Chondrocyte (in vitro differentiated cells): ENCODE measurements around the gene PRODH2. TPM values are rescaled to one million over a fixed set of nuclear protein-coding genes. Genes with fewer than 3 reads are reported as not detected.
A peak's percentile ranks its signal among the peaks of the same experiment; 100 is the strongest.
"Not testable (repeated sequence)": the region's sequence is repeated elsewhere in the genome, so short reads cannot be mapped to it uniquely, and the experiment has no call there.

Experiments used
- DNase-seq: peaks from one replicate; pipeline ENCODE4 v3.0.0; 2021; ENCODE audit warnings: mixed read lengths, low spot score
- H3K27ac Mint-ChIP-seq: one replicate; pipeline ENCODE4 v1.8.0; 2021; ENCODE audit warnings: mild to moderate bottlenecking, moderate library complexity, mixed read lengths; ENCODE audit not compliant: unreplicated experiment
- H3K27me3 Mint-ChIP-seq: 2 replicates; pipeline ENCODE4 v1.8.0; 2021; ENCODE audit warnings: low read depth, mixed read lengths
- H3K36me3 Mint-ChIP-seq: 2 replicates; pipeline ENCODE4 v1.8.0; 2021; ENCODE audit warnings: low read depth, mixed read lengths
- H3K4me1 Mint-ChIP-seq: 2 replicates; pipeline ENCODE4 v1.8.0; 2021; ENCODE audit warnings: low read depth, mild to moderate bottlenecking, mixed read lengths
- H3K4me3 Mint-ChIP-seq: one replicate; pipeline ENCODE4 v1.8.0; 2021; ENCODE audit warnings: mild to moderate bottlenecking, moderate library complexity, mixed read lengths; ENCODE audit not compliant: unreplicated experiment
- H3K9me3 Mint-ChIP-seq: 2 replicates; pipeline ENCODE4 v1.8.0; 2021; ENCODE audit warnings: low read depth, mixed read lengths
- total RNA-seq: library from RNA; stranded (reverse); gene quantifications from 3 replicates; pipeline ENCODE4 v1.2.1, GENCODE V29; 2021
- TF ChIP-seq, protein P1 (sequence below): fragments of 200-600 bp; sonication (generic); IDR thresholded peaks from 2 replicates; pipeline ENCODE4 v1.5.0; 2021; ENCODE audit warnings: antibody characterized with exemption, mild to moderate bottlenecking, moderate library complexity

The PRODH2 gene
- total RNA-seq, 1 donor from 2014 or later: not detected

DNA sequence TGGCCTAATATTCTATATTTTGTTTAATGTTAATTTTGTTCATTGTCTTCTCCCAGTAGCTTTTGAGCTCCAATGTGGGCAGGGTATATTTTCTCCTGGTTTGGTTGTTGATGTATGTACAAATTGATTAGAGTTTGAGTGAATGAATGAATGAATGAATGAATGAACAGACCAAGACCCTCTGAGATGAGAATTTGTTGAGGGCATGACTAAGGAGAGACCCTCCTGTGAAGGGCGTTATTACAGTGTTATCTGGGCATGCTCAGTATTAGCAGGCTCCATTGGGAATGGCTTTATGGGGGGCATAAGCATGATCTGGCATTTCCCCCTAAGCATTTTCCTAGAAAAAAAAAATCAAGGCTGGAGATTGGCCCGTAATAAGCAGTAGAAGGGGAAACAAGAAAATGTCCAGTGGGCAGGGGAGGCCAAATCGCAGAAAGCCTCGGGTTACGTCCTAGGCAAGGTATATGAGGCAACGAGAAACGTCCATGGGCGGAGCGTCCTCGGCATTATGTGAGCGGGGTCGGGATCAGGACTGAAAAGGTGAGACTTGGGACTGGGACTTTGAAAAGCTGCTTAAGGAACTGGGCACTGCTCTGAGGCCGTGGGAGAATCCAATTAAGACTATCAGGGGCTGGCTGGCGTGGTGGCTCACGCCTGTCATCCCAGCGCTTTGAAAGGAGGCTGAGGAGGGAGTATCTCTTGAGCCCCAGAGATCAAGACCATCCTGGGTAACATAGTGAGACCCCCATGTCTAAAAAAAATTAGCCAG is 38.2 kb downstream of the PRODH2 start:
- TF ChIP-seq, protein P1, sequence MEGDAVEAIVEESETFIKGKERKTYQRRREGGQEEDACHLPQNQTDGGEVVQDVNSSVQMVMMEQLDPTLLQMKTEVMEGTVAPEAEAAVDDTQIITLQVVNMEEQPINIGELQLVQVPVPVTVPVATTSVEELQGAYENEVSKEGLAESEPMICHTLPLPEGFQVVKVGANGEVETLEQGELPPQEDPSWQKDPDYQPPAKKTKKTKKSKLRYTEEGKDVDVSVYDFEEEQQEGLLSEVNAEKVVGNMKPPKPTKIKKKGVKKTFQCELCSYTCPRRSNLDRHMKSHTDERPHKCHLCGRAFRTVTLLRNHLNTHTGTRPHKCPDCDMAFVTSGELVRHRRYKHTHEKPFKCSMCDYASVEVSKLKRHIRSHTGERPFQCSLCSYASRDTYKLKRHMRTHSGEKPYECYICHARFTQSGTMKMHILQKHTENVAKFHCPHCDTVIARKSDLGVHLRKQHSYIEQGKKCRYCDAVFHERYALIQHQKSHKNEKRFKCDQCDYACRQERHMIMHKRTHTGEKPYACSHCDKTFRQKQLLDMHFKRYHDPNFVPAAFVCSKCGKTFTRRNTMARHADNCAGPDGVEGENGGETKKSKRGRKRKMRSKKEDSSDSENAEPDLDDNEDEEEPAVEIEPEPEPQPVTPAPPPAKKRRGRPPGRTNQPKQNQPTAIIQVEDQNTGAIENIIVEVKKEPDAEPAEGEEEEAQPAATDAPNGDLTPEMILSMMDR: no peak
- Mint-ChIP-seq H3K36me3 (no peaks in the 10 kb centered on the region), H3K27ac (no peak overlapping the region), H3K4me1 (peaks cover 25% of the 10 kb centered on the region), H3K9me3 (no peaks in the 10 kb centered on the region), H3K4me3 (peak overlapping the region; percentile 79), H3K27me3 (no peaks in the 10 kb centered on the region)
- DNase-seq: no peak

DNA sequence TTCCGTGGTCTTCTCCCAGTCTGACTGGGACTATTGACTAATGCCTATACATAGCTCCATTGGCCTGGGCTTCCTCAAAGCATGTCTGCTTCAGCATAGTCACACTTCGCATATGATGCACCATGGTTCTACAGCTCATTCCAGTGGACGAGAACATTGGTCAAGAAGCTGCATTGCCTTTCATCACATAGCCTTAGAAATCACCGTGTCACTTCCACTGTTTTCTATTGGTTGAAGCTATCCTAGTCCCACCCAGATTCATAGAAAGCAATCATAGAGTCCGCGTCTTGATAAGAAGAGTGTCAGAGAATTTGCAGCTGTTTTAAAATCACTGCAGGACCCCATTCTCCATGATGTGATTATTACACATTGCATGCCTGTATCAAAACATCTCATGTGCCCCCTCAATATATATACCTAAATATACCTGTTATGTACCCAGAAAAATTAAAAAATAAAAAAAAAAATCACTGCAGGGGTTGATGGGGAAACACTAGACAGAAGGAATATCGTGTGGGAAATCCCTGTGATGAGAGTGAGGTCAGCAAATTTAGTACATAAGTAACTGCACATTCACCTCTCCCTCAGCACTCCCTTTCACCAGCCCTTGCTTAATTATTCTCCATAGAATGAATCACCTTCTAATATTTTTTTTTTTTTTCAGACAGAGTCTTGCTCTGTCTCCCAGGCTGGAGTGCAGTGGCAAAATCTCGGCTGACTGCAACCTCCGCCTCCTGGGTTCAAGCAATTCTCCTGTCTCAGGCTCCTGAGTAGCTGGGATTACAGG is 39.4 kb downstream of the PRODH2 start:
- DNase-seq: no peak
- Mint-ChIP-seq H3K4me3 (no peak overlapping the region), H3K27me3 (no peaks in the 10 kb centered on the region), H3K9me3 (no peaks in the 10 kb centered on the region), H3K4me1 (peaks cover 25% of the 10 kb centered on the region), H3K36me3 (peaks cover 4% of the 10 kb centered on the region), H3K27ac (no peak overlapping the region)
- TF ChIP-seq, protein P1: no peak

DNA sequence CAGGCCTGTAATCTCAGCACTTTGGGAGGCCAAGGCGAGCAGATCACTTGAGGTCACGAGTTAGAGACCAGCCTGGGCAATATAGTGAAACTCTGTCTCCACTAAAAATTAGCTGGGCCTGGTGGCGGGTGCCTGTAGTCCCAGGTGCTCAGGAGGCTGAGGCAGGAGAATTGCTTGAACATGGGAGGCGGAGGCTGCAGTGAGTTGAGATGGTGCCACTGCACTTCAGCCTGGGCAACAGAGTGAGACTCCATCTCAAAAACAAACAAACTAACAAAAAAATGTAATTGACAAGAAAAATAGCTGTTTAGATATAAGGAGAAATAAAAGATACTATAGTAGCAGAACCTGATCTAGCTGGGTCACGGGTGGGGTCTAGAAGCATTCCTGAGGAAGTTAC is 40.3 kb downstream of the PRODH2 start:
- H3K27ac Mint-ChIP-seq, H3K4me3 Mint-ChIP-seq, H3K36me3 Mint-ChIP-seq, DNase-seq, H3K27me3 Mint-ChIP-seq, H3K9me3 Mint-ChIP-seq: not testable (repeated sequence)
- H3K4me1 Mint-ChIP-seq: peaks cover 25% of the 10 kb centered on the region

DNA sequence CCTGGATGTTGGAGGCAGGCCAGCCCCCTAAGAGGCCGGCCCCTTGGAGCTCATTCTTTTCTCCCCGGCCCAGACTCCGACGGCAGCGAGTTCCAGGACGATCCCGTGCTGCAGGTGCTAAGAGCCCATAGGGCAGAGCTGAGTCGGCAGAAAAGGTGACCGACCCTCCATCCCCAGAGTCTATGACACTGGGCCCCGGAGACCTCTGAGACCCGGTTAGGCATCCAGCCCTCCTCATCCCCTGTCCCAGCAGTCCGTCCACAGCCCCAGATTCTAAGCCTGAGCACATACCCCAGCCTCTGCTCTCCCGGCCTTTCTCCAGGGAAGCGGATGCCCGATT is 44.6 kb downstream of the PRODH2 start:
- Mint-ChIP-seq H3K36me3 (peaks cover 7% of the 10 kb centered on the region), H3K4me3 (no peak overlapping the region), H3K9me3 (no peaks in the 10 kb centered on the region), H3K27me3 (no peaks in the 10 kb centered on the region), H3K27ac (no peak overlapping the region), H3K4me1 (no peaks in the 10 kb centered on the region)
- DNase-seq: no peak
- TF ChIP-seq, protein P1: no peak

DNA sequence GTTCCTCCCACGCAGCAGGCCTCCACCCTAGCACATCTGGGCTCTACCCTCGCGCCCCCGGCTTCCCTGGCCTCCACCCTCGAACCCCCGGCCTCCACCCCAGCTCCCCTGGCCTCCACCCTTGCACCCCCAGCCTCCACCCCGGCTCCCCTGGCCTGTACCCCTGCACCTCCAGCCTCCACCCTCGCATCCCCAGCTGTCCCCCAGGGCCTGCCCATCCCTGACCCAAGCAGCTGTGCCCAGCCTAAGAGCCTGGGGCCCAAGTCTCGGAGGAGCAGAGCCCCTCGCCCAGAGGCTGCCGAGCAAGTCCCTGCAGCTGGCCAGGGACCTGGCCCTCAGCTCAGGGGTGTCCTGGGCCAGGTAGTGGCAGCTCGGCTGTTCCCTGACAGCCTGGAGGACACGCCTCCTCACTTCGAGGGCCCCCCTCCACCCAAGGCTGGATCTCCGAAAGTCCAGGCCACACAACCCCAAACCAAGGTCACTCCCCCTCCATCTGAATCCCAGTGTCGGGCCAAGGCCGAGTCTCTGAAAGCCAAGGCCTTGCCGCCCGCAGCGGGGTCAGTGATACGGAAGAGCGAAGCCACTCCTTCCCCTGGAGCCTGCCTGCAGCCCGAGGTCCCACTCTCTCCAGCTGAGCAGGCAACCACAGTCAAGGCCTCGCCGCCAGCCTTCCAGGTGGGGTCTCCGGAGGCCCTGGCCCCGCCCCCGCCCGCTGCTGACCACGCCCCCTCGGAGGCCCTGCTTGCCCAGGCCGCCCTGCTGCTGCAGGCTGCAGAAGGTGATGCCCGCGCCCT is 45.2 kb downstream of the PRODH2 start:
- Mint-ChIP-seq H3K27me3 (no peaks in the 10 kb centered on the region), H3K4me3 (no peak overlapping the region), H3K36me3 (peaks cover 7% of the 10 kb centered on the region), H3K9me3 (no peaks in the 10 kb centered on the region), H3K4me1 (no peaks in the 10 kb centered on the region), H3K27ac (no peak overlapping the region)
- TF ChIP-seq, protein P1: no peak
- peak; percentile 77 for DNase-seq
